SK-N-SH treated with all-trans-retinoic acid at 6 μM for 48 hours (cell line): ENCODE data around the gene SGMS2.

Experiments
- ATAC-seq: fragments of 200-7000 bp; cut with Tn5 transposase; 3 replicates; pipeline ENCODE4 v1.9.1; 2020; ENCODE audit warnings: mild to moderate bottlenecking, moderate library complexity
- ARNTL ChIP-seq: fragments of 450-650 bp; formaldehyde crosslinking; IDR thresholded peaks from 2 replicates; pipeline ENCODE4 v1.5.0; 2020; ENCODE audit warnings: low read depth, mild to moderate bottlenecking, moderate library complexity, borderline replicate concordance
- BACH2 ChIP-seq: fragments of 250-450 bp; sonication (Bioruptor Pico); IDR thresholded peaks from 2 replicates; pipeline ENCODE4 v1.9.0; 2021; ENCODE audit warnings: mild to moderate bottlenecking, borderline replicate concordance
- CREB5 ChIP-seq: fragments of 250-450 bp; sonication (Bioruptor Pico); IDR thresholded peaks from 2 replicates; pipeline ENCODE4 v1.5.1; 2020; ENCODE audit warnings: low read depth, mild to moderate bottlenecking, moderate library complexity
- CSDC2 ChIP-seq: fragments of 250-450 bp; sonication (Bioruptor Pico); IDR thresholded peaks from 2 replicates; pipeline ENCODE4 v1.5.0; 2020; ENCODE audit warnings: mild to moderate bottlenecking, moderate library complexity
- CSRNP3 ChIP-seq: fragments of 250-450 bp; sonication (Bioruptor Pico); IDR thresholded peaks from 2 replicates; pipeline ENCODE4 v1.5.1; 2021; ENCODE audit warnings: mild to moderate bottlenecking, moderate library complexity
- ESRRG ChIP-seq: fragments of 250-450 bp; sonication (Bioruptor Pico); IDR thresholded peaks from 2 replicates; pipeline ENCODE4 v1.6.1; 2021; ENCODE audit warnings: mild to moderate bottlenecking
- GLIS3 ChIP-seq: fragments of 250-450 bp; sonication (Bioruptor Pico); IDR thresholded peaks from 2 replicates; pipeline ENCODE4 v1.5.0; 2020; ENCODE audit warnings: mild to moderate bottlenecking, moderate library complexity
- ISL1 ChIP-seq: fragments of 250-450 bp; sonication (Bioruptor Pico); IDR thresholded peaks from 2 replicates; pipeline ENCODE4 v2.1.2; 2022; ENCODE audit warnings: mild to moderate bottlenecking, moderate library complexity
- OSR1 ChIP-seq: fragments of 250-450 bp; sonication (Bioruptor Pico); IDR thresholded peaks from 2 replicates; pipeline ENCODE4 v1.8.0; 2022; ENCODE audit warnings: moderate library complexity, mild to moderate bottlenecking, inconsistent platforms
- PATZ1 ChIP-seq: fragments of 250-450 bp; sonication (Bioruptor Pico); IDR thresholded peaks from 2 replicates; pipeline ENCODE4 v1.8.0; 2020; ENCODE audit warnings: mild to moderate bottlenecking, moderate library complexity, borderline replicate concordance
- PPARA ChIP-seq: fragments of 250-450 bp; sonication (Bioruptor Pico); IDR thresholded peaks from 2 replicates; pipeline ENCODE4 v1.5.0; 2020; ENCODE audit warnings: mild to moderate bottlenecking, borderline replicate concordance
- RARB ChIP-seq: fragments of 250-450 bp; sonication (Bioruptor Pico); IDR thresholded peaks from 2 replicates; pipeline ENCODE4 v1.8.0; 2021; ENCODE audit warnings: mild to moderate bottlenecking, moderate library complexity
- SNAI2 ChIP-seq: fragments of 250-450 bp; sonication (Bioruptor Pico); IDR thresholded peaks from 2 replicates; pipeline ENCODE4 v1.5.0; 2020; ENCODE audit warnings: mild to moderate bottlenecking, moderate library complexity
- TCF4 ChIP-seq: fragments of 250-450 bp; sonication (Bioruptor Pico); IDR thresholded peaks from 2 replicates; pipeline ENCODE4 v1.8.0; 2021; ENCODE audit warnings: mild to moderate bottlenecking, moderate library complexity, borderline replicate concordance
- TOX ChIP-seq: fragments of 250-450 bp; sonication (Bioruptor Pico); IDR thresholded peaks from 2 replicates; pipeline ENCODE4 v1.8.0; 2021; ENCODE audit warnings: mild to moderate bottlenecking, moderate library complexity, borderline replicate concordance
- TSHZ2 ChIP-seq: fragments of 250-450 bp; sonication (Bioruptor Pico); IDR thresholded peaks from 2 replicates; pipeline ENCODE4 v1.5.0; 2020; ENCODE audit warnings: mild to moderate bottlenecking, moderate library complexity
- ZC3H10 ChIP-seq: fragments of 250-450 bp; sonication (Bioruptor Pico); IDR thresholded peaks from 2 replicates; pipeline ENCODE4 v1.5.1; 2021; ENCODE audit warnings: mild to moderate bottlenecking, moderate library complexity
- ZFP3 ChIP-seq: fragments of 250-450 bp; sonication (Bioruptor Pico); IDR thresholded peaks from 2 replicates; pipeline ENCODE4 v1.5.0; 2020; ENCODE audit warnings: mild to moderate bottlenecking, moderate library complexity
- ZNF565 ChIP-seq: fragments of 450-650 bp; formaldehyde crosslinking; conservative IDR thresholded peaks from 2 replicates; pipeline ENCODE4 v1.5.0; 2020; ENCODE audit warnings: low read depth, mild to moderate bottlenecking, moderate library complexity
- ZNF70 ChIP-seq: fragments of 450-650 bp; formaldehyde crosslinking; IDR thresholded peaks from 2 replicates; pipeline ENCODE4 v1.5.0; 2020; ENCODE audit warnings: mild to moderate bottlenecking, moderate library complexity
- TF ChIP-seq, protein P1 (sequence below): fragments of 250-450 bp; sonication (Bioruptor Pico); IDR thresholded peaks from 2 replicates; pipeline ENCODE4 v1.8.0; 2021; ENCODE audit warnings: low read depth, mild to moderate bottlenecking, moderate library complexity, borderline replicate concordance

Gene SGMS2

DNA sequence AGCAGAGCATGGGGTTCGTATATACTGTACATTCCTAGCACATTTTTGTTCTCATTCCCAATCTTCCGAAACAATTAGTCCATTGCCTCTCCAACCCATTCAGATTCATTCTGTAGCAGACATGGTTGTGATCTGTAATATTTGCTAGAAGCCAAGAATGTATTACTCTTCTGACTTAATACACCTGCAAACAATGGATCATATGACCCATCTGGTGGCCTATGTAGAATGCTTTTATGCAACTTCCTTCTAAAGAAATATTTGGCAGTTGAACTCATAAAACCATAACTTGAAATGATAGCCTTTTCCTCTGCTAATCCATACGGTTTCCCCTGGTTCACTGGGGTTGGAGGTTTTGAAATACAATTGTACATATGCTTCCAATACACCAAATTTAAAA, 32.8 kb upstream of the SGMS2 start:
- TF ChIP-seq GLIS3 (CRISPR knock-in tag) (no peak), ARNTL (CRISPR knock-in tag) (no peak)
- no peak for ATAC-seq

- ATAC-seq: no peak
- no peak for TF ChIP-seq ZC3H10 (CRISPR knock-in tag)
- no peak for TF ChIP-seq SNAI2 (CRISPR knock-in tag)
- TF ChIP-seq ZNF565: no peak
- no peak for TF ChIP-seq CSDC2 (CRISPR knock-in tag)
- no peak for TF ChIP-seq ZFP3 (CRISPR knock-in tag)
- TF ChIP-seq PATZ1 (CRISPR knock-in tag): no peak
- no peak for TF ChIP-seq TOX (CRISPR knock-in tag)
- no peak for TF ChIP-seq OSR1 (CRISPR knock-in tag)
- no peak for TF ChIP-seq CREB5 (CRISPR knock-in tag)
- no peak for TF ChIP-seq CSRNP3
- no peak for TF ChIP-seq GLIS3 (CRISPR knock-in tag)
- TF ChIP-seq ZNF70 (CRISPR knock-in tag): no peak
- TF ChIP-seq ISL1 (CRISPR knock-in tag): no peak
- TF ChIP-seq ARNTL (CRISPR knock-in tag): no peak
- no peak for TF ChIP-seq TCF4 (CRISPR knock-in tag)
- no peak for TF ChIP-seq RARB
- TF ChIP-seq PPARA (CRISPR knock-in tag): no peak
- TF ChIP-seq, protein P1, sequence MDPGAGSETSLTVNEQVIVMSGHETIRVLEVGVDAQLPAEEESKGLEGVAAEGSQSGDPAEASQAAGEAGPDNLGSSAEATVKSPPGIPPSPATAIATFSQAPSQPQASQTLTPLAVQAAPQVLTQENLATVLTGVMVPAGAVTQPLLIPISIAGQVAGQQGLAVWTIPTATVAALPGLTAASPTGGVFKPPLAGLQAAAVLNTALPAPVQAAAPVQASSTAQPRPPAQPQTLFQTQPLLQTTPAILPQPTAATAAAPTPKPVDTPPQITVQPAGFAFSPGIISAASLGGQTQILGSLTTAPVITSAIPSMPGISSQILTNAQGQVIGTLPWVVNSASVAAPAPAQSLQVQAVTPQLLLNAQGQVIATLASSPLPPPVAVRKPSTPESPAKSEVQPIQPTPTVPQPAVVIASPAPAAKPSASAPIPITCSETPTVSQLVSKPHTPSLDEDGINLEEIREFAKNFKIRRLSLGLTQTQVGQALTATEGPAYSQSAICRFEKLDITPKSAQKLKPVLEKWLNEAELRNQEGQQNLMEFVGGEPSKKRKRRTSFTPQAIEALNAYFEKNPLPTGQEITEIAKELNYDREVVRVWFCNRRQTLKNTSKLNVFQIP (CRISPR knock-in tag): no peak
- TF ChIP-seq TSHZ2 (CRISPR knock-in tag): no peak
- no peak for TF ChIP-seq BACH2 (CRISPR knock-in tag)
Measured at GRCh38 chr4:107792711-107793110, 32.0 kb upstream of the SGMS2 start.

- TF ChIP-seq TOX (CRISPR knock-in tag): no peak
- no peak for TF ChIP-seq ESRRG
- no peak for TF ChIP-seq SNAI2 (CRISPR knock-in tag)
- TF ChIP-seq CSDC2 (CRISPR knock-in tag): no peak
- TF ChIP-seq ZC3H10 (CRISPR knock-in tag): no peak
- TF ChIP-seq CSRNP3: no peak
- ATAC-seq: no peak
Measured at GRCh38 chr4:107793996-107794395, 30.7 kb upstream of the SGMS2 start.
